ENCODE results near the gene AFDN.

- TF ChIP-seq CTCF (IDR thresholded peaks at IDR 0.05; ENCODE audit: low read depth, low read length) (no peak), MYC (IDR thresholded peaks at IDR 0.05; ENCODE audit: low read depth, low read length) (no peak), MAX (IDR thresholded peaks at IDR 0.05; ENCODE audit: low read depth, low read length) (no peak)
Observed at GRCh38 chr6:167915139-167915538, 88.4 kb downstream of the AFDN start.
